H1 (cell line): ENCODE measurements around the gene TLL1. TPM values are rescaled to one million over a fixed set of nuclear protein-coding genes. Genes with fewer than 3 reads are reported as not detected.

ENCODE experiments used
- CTCF ChIA-PET: fragments of 300-600 bp; sonication (Branson Sonifier 250); formaldehyde crosslinking; loops from one replicate; lab custom pipeline; 2021; ENCODE audit not compliant: partially characterized antibody; lab: Charles Lee
- POLR2A ChIA-PET: fragments of 300-600 bp; sonication (Branson Sonifier 250); formaldehyde crosslinking; loops from one replicate; lab custom pipeline; 2021; ENCODE audit warnings: inconsistent platforms; ENCODE audit not compliant: partially characterized antibody; lab: Charles Lee
- DNase-seq, 2 experiments: peaks; one replicate each; pipeline versions ENCODE4 v3.0.0 to v3.0.0-alpha.2; 2010 to 2022; ENCODE audit warnings: low spot score in 2 of 2, low read depth in 1 of 2, mixed read lengths in 1 of 2
- FAIRE-seq: peaks from 2 replicates; lab custom pipeline; 2011; peaks lifted over from hg19 to GRCh38; lab: Jason Lieb, UNC
- H2AFZ ChIP-seq: 2 replicates; pipeline ENCODE4 v1.8.1; 2012; ENCODE audit warnings: low read length, inconsistent platforms
- H2AK5ac ChIP-seq: 2 replicates; pipeline ENCODE4 v1.6.1; 2013; ENCODE audit warnings: low read depth, low read length
- H2BK120ac ChIP-seq: replicated peaks from 2 replicates; pipeline ENCODE3; 2013; ENCODE audit warnings: low read depth, low read length, inconsistent platforms
- H2BK12ac ChIP-seq: 2 replicates; pipeline ENCODE4 v1.6.1; 2013; ENCODE audit warnings: low read depth, low read length
- H2BK15ac ChIP-seq: 2 replicates; pipeline ENCODE4 v1.6.1; 2013; ENCODE audit warnings: low read length
- H2BK20ac ChIP-seq: 2 replicates; pipeline ENCODE4 v1.6.1; 2013; ENCODE audit warnings: low read length
- H2BK5ac ChIP-seq: 2 replicates; pipeline ENCODE4 v1.6.1; 2013; ENCODE audit warnings: low read depth, low read length
- H3K14ac ChIP-seq: 2 replicates; pipeline ENCODE4 v1.6.1; 2013; ENCODE audit warnings: inconsistent platforms; ENCODE audit not compliant: insufficient read length
- H3K18ac ChIP-seq: 2 replicates; pipeline ENCODE4 v1.6.1; 2013; ENCODE audit warnings: low read length; ENCODE audit errors: extremely low read depth
- H3K23ac ChIP-seq: 2 replicates; pipeline ENCODE4 v1.6.1; 2013; ENCODE audit warnings: inconsistent platforms; ENCODE audit not compliant: insufficient read length
- H3K23me2 ChIP-seq: 2 replicates; pipeline ENCODE4 v1.6.1; 2013; ENCODE audit warnings: low read depth, low read length
- H3K27ac ChIP-seq: 2 replicates; pipeline ENCODE4 v1.6.1; 2011; ENCODE audit warnings: low read depth, low read length, inconsistent platforms
- H3K27me3 ChIP-seq, 4 experiments: replicated peaks in 1 of 4; 1 replicate in 1 of 4; 2 replicates in 3 of 4; pipeline versions ENCODE4 v1.6.1 to v1.8.1; 2011 to 2013; ENCODE audit warnings: low read length in 3 of 4, mild to moderate bottlenecking in 3 of 4, inconsistent platforms in 2 of 4, mixed read lengths in 2 of 4, moderate library complexity in 1 of 4; ENCODE audit not compliant: control insufficient read depth in 3 of 4, insufficient read depth in 3 of 4; ENCODE audit errors: extremely low read depth in 1 of 4
- H3K36me3 ChIP-seq, 4 experiments: 2 replicates each; pipeline versions ENCODE4 v1.6.1 to v1.8.1; 2011 to 2013; ENCODE audit warnings: mild to moderate bottlenecking in 4 of 4, low read length in 3 of 4, moderate library complexity in 2 of 4, control low read depth in 1 of 4, inconsistent platforms in 1 of 4; ENCODE audit not compliant: insufficient read depth in 4 of 4, control insufficient read depth in 2 of 4
- H3K4ac ChIP-seq: replicated peaks from 2 replicates; pipeline ENCODE3; 2013; ENCODE audit warnings: low read length, low read depth, mixed read lengths, inconsistent platforms; ENCODE audit not compliant: insufficient read length
- H3K4me1 ChIP-seq, 4 experiments: replicated peaks in 1 of 4; 1 replicate in 1 of 4; 2 replicates in 3 of 4; pipeline versions ENCODE4 v1.6.1 to v1.8.1; 2011 to 2013; ENCODE audit warnings: low read length in 3 of 4, inconsistent platforms in 2 of 4, mixed read lengths in 1 of 4; ENCODE audit not compliant: insufficient read depth in 4 of 4, control insufficient read depth in 3 of 4
- H3K4me2 ChIP-seq, 2 experiments: 2 replicates each; pipeline versions ENCODE4 v1.6.1 to v1.8.1; 2011 to 2013; ENCODE audit warnings: low read depth in 2 of 2, low read length in 2 of 2, control low read depth in 1 of 2, inconsistent platforms in 1 of 2, mild to moderate bottlenecking in 1 of 2; ENCODE audit not compliant: insufficient read depth in 1 of 2
- H3K4me3 ChIP-seq, 4 experiments: fragments of 200-600, 300-600 bp in 1 of 4; sonication (generic), shearing (Covaris generic), sonication (Bioruptor Twin) in 1 of 4; 2 replicates each; pipeline versions ENCODE4 v1.5.1 to v1.8.1; 2011 to 2016; ENCODE audit warnings: low read length in 4 of 4, low read depth in 3 of 4, control low read depth in 2 of 4, inconsistent platforms in 2 of 4, mild to moderate bottlenecking in 2 of 4, mixed read lengths in 1 of 4, moderate library complexity in 1 of 4; ENCODE audit not compliant: insufficient read depth in 2 of 4; ENCODE audit errors: extremely low read depth in 1 of 4
- H3K56ac ChIP-seq: replicated peaks from 2 replicates; pipeline ENCODE3; 2013; ENCODE audit warnings: low read depth, mild to moderate bottlenecking, mixed read lengths, low read length, inconsistent platforms; ENCODE audit not compliant: insufficient read length
- H3K79me1 ChIP-seq: 2 replicates; pipeline ENCODE4 v1.6.1; 2013; ENCODE audit warnings: low read depth, low read length, control low read depth
- H3K79me2 ChIP-seq, 2 experiments: 2 replicates each; pipeline versions ENCODE4 v1.6.1 to v1.8.1; 2012 to 2013; ENCODE audit warnings: low read length in 2 of 2, mild to moderate bottlenecking in 2 of 2, inconsistent platforms in 1 of 2; ENCODE audit not compliant: insufficient read depth in 2 of 2, control insufficient read depth in 1 of 2
- H3K9ac ChIP-seq, 4 experiments: replicated peaks in 1 of 4; 1 replicate in 1 of 4; 2 replicates in 3 of 4; pipeline versions ENCODE4 v1.6.1 to v1.8.1; 2011 to 2013; ENCODE audit warnings: low read depth in 3 of 4, low read length in 3 of 4, control low read depth in 2 of 4, mild to moderate bottlenecking in 2 of 4, moderate library complexity in 2 of 4, inconsistent platforms in 1 of 4; ENCODE audit errors: extremely low read depth in 1 of 4
- H3K9me3 ChIP-seq, 2 experiments: 2 replicates each; pipeline versions ENCODE4 v1.6.1 to v1.8.1; 2012 to 2013; ENCODE audit warnings: mild to moderate bottlenecking in 2 of 2, moderate library complexity in 2 of 2, control low read depth in 1 of 2, inconsistent platforms in 1 of 2, low read depth in 1 of 2, low read length in 1 of 2, mixed read lengths in 1 of 2; ENCODE audit not compliant: insufficient read depth in 2 of 2
- H4K20me1 ChIP-seq, 2 experiments: replicated peaks in 1 of 2; 2 replicates each; pipeline versions ENCODE3 to v1.8.1; 2011 to 2013; ENCODE audit warnings: inconsistent platforms in 2 of 2, low read length in 2 of 2, mild to moderate bottlenecking in 1 of 2; ENCODE audit not compliant: insufficient read depth in 2 of 2, control insufficient read depth in 1 of 2
- H4K5ac ChIP-seq: 2 replicates; pipeline ENCODE4 v1.6.1; 2013; ENCODE audit warnings: low read length, low read depth, mixed read lengths, inconsistent platforms; ENCODE audit not compliant: insufficient read length
- H4K8ac ChIP-seq: 2 replicates; pipeline ENCODE4 v1.8.0; 2013; ENCODE audit warnings: mild to moderate bottlenecking, moderate library complexity, low read length, inconsistent platforms; ENCODE audit not compliant: insufficient read depth; ENCODE audit errors: extremely low read depth
- H4K91ac ChIP-seq: replicated peaks from 2 replicates; pipeline ENCODE3; 2013; ENCODE audit warnings: low read length, mixed read lengths, inconsistent platforms; ENCODE audit not compliant: insufficient read length
- BRCA1 ChIP-seq: IDR thresholded peaks from 2 replicates; pipeline ENCODE4 v1.6.1; 2012; ENCODE audit warnings: low read depth, low read length, improper control_type of control experiment
- EP300 ChIP-seq, 2 experiments: IDR thresholded peaks; 1 replicate in 1 of 2; 2 replicates in 1 of 2; pipeline ENCODE4 v1.6.1; 2011 to 2012; ENCODE audit warnings: low read depth in 2 of 2, low read length in 2 of 2, mild to moderate bottlenecking in 2 of 2, borderline replicate concordance in 1 of 2, inconsistent platforms in 1 of 2, moderate library complexity in 1 of 2
- HDAC6 ChIP-seq: IDR thresholded peaks from one replicate; pipeline ENCODE4 v1.7.1; 2012; ENCODE audit warnings: low read depth, mild to moderate bottlenecking, inconsistent platforms, low read length, moderate library complexity
- MAX ChIP-seq: IDR thresholded peaks from 2 replicates; pipeline ENCODE4 v1.6.1; 2012; ENCODE audit warnings: inconsistent platforms
- POLR2AphosphoS5 ChIP-seq: IDR thresholded peaks from 2 replicates; pipeline ENCODE4 v1.6.1; 2011; ENCODE audit warnings: low read depth, low read length
- RFX5 ChIP-seq: IDR thresholded peaks from 2 replicates; pipeline ENCODE4 v1.6.1; 2011; ENCODE audit warnings: low read depth, low read length, improper control_type of control experiment, borderline replicate concordance
- SIRT6 ChIP-seq: IDR thresholded peaks from one replicate; pipeline ENCODE4 v1.7.1; 2012; ENCODE audit warnings: low read length, inconsistent platforms
- SP4 ChIP-seq: IDR thresholded peaks from 2 replicates; pipeline ENCODE4 v1.6.1; 2012; ENCODE audit warnings: low read length, inconsistent platforms
- SUZ12 ChIP-seq: fragments of 200-600 bp; sonication (generic); IDR thresholded peaks from 2 replicates; pipeline ENCODE4 v1.6.1; 2012; ENCODE audit warnings: mild to moderate bottlenecking, inconsistent platforms, low read length, moderate library complexity, mixed read lengths
- TAF7 ChIP-seq: optimal IDR thresholded peaks from 2 replicates; pipeline ENCODE3; 2011; ENCODE audit warnings: low read depth, mild to moderate bottlenecking, inconsistent platforms, low read length, moderate library complexity, borderline replicate concordance
- TEAD4 ChIP-seq: IDR thresholded peaks from 2 replicates; pipeline ENCODE4 v1.6.1; 2012; ENCODE audit warnings: low read depth, low read length, inconsistent platforms, mixed read lengths
- USF2 ChIP-seq: IDR thresholded peaks from 2 replicates; pipeline ENCODE4 v1.6.1; 2011; ENCODE audit warnings: low read length, improper control_type of control experiment
- WGBS, 2 experiments: shearing (Covaris generic) in 1 of 2; methylation state at CpG; one replicate each; pipeline versions ENCODE4 v1.1.6 to v1.1.7; 2013 to 2015; ENCODE audit warnings: low lambda C conversion rate in 2 of 2, mixed read lengths in 2 of 2, inconsistent platforms in 1 of 2, low coverage in 1 of 2, missing lambda C conversion rate in 1 of 2; ENCODE audit not compliant: insufficient replicate concordance in 2 of 2, insufficient coverage in 1 of 2, insufficient read length in 1 of 2; ENCODE audit errors: extremely low coverage in 1 of 2, missing lambda C conversion rate in 1 of 2; 5-methylcytosine and 5-hydroxymethylcytosine counted together
- polyA plus RNA-seq, 7 experiments: library from polyadenylated mRNA; depleted of rRNA in 3 of 7; stranded (reverse) in 5 of 7; unstranded in 2 of 7; fragments of >200 nt in 5 of 7; fragments of 200-250 nt in 2 of 7; gene quantifications; 1 replicate in 5 of 7; 2 replicates in 1 of 7; 4 replicates in 1 of 7; pipeline versions ENCODE4 v1.2.1 to v1.2.3, GENCODE V29; 2011 to 2013; ENCODE audit warnings: missing spikeins in 2 of 7, mixed read lengths in 2 of 7
- total RNA-seq: library from RNA; stranded (reverse); fragmentation: NEBNext Ultra II Directional; extraction: Animal tissue kit (Norgen Biotek cat#: 25700); gene quantifications from 2 replicates; pipeline ENCODE4 v1.2.1, GENCODE V29; 2021
- TF ChIP-seq, protein P1 (sequence below): IDR thresholded peaks from 2 replicates; pipeline ENCODE4 v1.6.1; 2011; ENCODE audit warnings: low read depth, mild to moderate bottlenecking, low read length; ENCODE audit not compliant: insufficient read depth

TLL1 gene
- total and polyA plus RNA-seq, 2 of the 8 experiments (the other 6 are each of a cell fraction or from before 2014, with no cell fraction given): 0.18 to 1.1 TPM

- Histone ChIP-seq H2BK20ac (no peak overlapping the region), H3K4me3 (no peak overlapping the region), H3K9ac (no peak overlapping the region), H2BK12ac (no peak overlapping the region), H3K18ac (no peak overlapping the region), H3K23me2 (no peaks in the 10 kb centered on the region), H2BK120ac (no peak overlapping the region), H2BK15ac (no peak overlapping the region), H4K20me1 (no peaks in the 10 kb centered on the region), H3K36me3 (no peaks in the 10 kb centered on the region), H3K14ac (no peak overlapping the region), H3K4me1 (no peaks in the 10 kb centered on the region; a peak in 1 of 7 replicates), H2AK5ac (no peak overlapping the region), H3K27ac (no peak overlapping the region), H2AFZ (no peak overlapping the region), H3K4ac (no peak overlapping the region), H4K8ac (no peak overlapping the region), H3K9me3 (no peaks in the 10 kb centered on the region), H2BK5ac (no peak overlapping the region), H3K79me1 (no peaks in the 10 kb centered on the region), H4K5ac (no peak overlapping the region), H3K79me2 (no peaks in the 10 kb centered on the region), H3K56ac (no peak overlapping the region), H3K23ac (no peak overlapping the region), H3K27me3 (no peaks in the 10 kb centered on the region), H3K4me2 (no peak overlapping the region), H4K91ac (no peak overlapping the region)
- POLR2A ChIA-PET: no interaction called here
- WGBS, 2 experiments: 71% methylated on average over 4 of the region's 4 CpGs; no CpG with 5 or more reads in 1 of the 2 experiments
- no peak for DNase-seq
- CTCF ChIA-PET: interaction anchor here (0.5 to 2.8 kb wide), 12 partner anchors 12 to 599 kb away, joined by 3 to 9 read pairs (median 3); no protein-coding TSS in a partner anchor
- FAIRE-seq: no peak
- TF ChIP-seq, protein P1, sequence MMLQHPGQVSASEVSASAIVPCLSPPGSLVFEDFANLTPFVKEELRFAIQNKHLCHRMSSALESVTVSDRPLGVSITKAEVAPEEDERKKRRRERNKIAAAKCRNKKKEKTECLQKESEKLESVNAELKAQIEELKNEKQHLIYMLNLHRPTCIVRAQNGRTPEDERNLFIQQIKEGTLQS: no peak
- TF ChIP-seq SIRT6: no peak
- TF ChIP-seq TEAD4: no peak
- TF ChIP-seq TAF7: no peak
- no peak for TF ChIP-seq USF2
- no peak for TF ChIP-seq SUZ12
- no peak for TF ChIP-seq MAX
- no peak for TF ChIP-seq EP300 (IDR thresholded peaks at IDR 0.05; ENCODE audit: borderline replicate concordance in 1 of 2, low read depth in 2 of 2, low read length in 2 of 2)
- no peak for TF ChIP-seq RFX5
- TF ChIP-seq POLR2AphosphoS5: no peak
- no peak for TF ChIP-seq BRCA1
- no peak for TF ChIP-seq SP4
- TF ChIP-seq HDAC6: no peak
Observed at GRCh38 chr4:166088576-166088975, 215.5 kb downstream of the TLL1 start.
